A673 (cell line): ENCODE data around the gene ACMSD. TPM values are rescaled to one million over a fixed set of nuclear protein-coding genes. Genes with fewer than 3 reads are reported as not detected.

Experiments used
- Bru-seq: library from RNA; stranded (reverse); fragments of 400-500 nt; gene quantifications from one replicate; lab custom pipeline; 2021; lab: Mats Ljungman, UMichigan
- BruChase-seq, 2 experiments: library from RNA; stranded (reverse); fragments of 400-500 nt; gene quantifications; one replicate each; lab custom pipeline; 2021; lab: Mats Ljungman, UMichigan
- BruUV-seq: library from RNA; stranded (reverse); fragments of 400-500 nt; replicated peaks from 2 replicates; lab custom pipeline; 2021; lab: Mats Ljungman, UMichigan
- CTCF ChIA-PET: fragments of 300-600 bp; sonication (Branson Sonifier 250); formaldehyde crosslinking; loops from one replicate; lab custom pipeline; 2022; ENCODE audit warnings: antibody characterized with exemption; lab: Charles Lee
- POLR2A ChIA-PET: fragments of 300-600 bp; sonication (Branson Sonifier 250); formaldehyde crosslinking; loops from one replicate; lab custom pipeline; 2022; ENCODE audit warnings: antibody characterized with exemption; ENCODE audit not compliant: low non-redundant PET; lab: Charles Lee
- DNase-seq: peaks from one replicate; pipeline ENCODE4 v3.0.0-alpha.2; 2015; ENCODE audit warnings: low spot score
- H3K27ac ChIP-seq: fragments of 200-600 bp; sonication (generic); 2 replicates; pipeline ENCODE4 v1.5.1; 2016; ENCODE audit warnings: mixed run types, low read depth, mild to moderate bottlenecking, mixed read lengths, antibody characterized with exemption, low read length; ENCODE audit not compliant: poor library complexity, severe bottlenecking
- H3K27me3 ChIP-seq: fragments of 200-600 bp; sonication (generic); replicated peaks from 2 replicates; pipeline ENCODE4 v1.6.1; 2017; ENCODE audit warnings: mixed run types, low read depth, mild to moderate bottlenecking, mixed read lengths, antibody characterized with exemption, low read length; ENCODE audit not compliant: insufficient read depth, poor library complexity
- H3K36me3 ChIP-seq: fragments of 200-600 bp; sonication (generic); 2 replicates; pipeline ENCODE4 v1.6.1; 2016; ENCODE audit warnings: mixed run types, mild to moderate bottlenecking, mixed read lengths, antibody characterized with exemption, low read length; ENCODE audit not compliant: insufficient read depth, poor library complexity, severe bottlenecking
- H3K4me1 ChIP-seq: fragments of 200-600 bp; sonication (generic); 2 replicates; pipeline ENCODE4 v1.6.1; 2017; ENCODE audit warnings: mixed run types, mild to moderate bottlenecking, mixed read lengths, antibody characterized with exemption, low read length; ENCODE audit not compliant: insufficient read depth, poor library complexity, severe bottlenecking
- H3K4me3 ChIP-seq: fragments of 200-600 bp; sonication (generic); 2 replicates; pipeline ENCODE4 v1.5.1; 2016; ENCODE audit warnings: low read depth, mixed run types, mild to moderate bottlenecking, mixed read lengths, low read length; ENCODE audit not compliant: poor library complexity, severe bottlenecking
- H3K9me3 ChIP-seq: fragments of 200-600 bp; sonication (generic); 2 replicates; pipeline ENCODE4 v1.6.1; 2016; ENCODE audit warnings: mixed run types, low read depth, mild to moderate bottlenecking, mixed read lengths, antibody characterized with exemption, low read length; ENCODE audit not compliant: poor library complexity, severe bottlenecking
- EZH2 ChIP-seq: fragments of 200-600 bp; sonication (generic); IDR thresholded peaks from 2 replicates; pipeline ENCODE4 v1.6.1; 2017; ENCODE audit warnings: borderline replicate concordance, low read depth, mild to moderate bottlenecking, mixed read lengths, antibody characterized with exemption, low read length; ENCODE audit not compliant: poor library complexity, severe bottlenecking
- intact Hi-C: fragments of 100-400 bp; cut with micrococcal nuclease; formaldehyde crosslinking; loops from one replicate; pipeline ENCODE4 v1.10.0; 2022; ENCODE audit not compliant: unreplicated experiment
- long read RNA-seq: library from polyadenylated mRNA; stranded (forward); transcript quantifications from one replicate; pipeline ENCODE4 v2.0.0, GENCODE V29; 2022
- total RNA-seq: library from RNA; stranded (reverse); gene quantifications from 2 replicates; pipeline ENCODE4 v1.2.3, GENCODE V29; 2021
- TF ChIP-seq, protein P1 (sequence below): fragments of 300-800, 200-600 bp; sonication (generic); conservative IDR thresholded peaks from 2 replicates; pipeline ENCODE4 v1.5.1; 2017; ENCODE audit warnings: low read depth, mild to moderate bottlenecking, antibody characterized with exemption, low read length, moderate library complexity, mixed read lengths

The ACMSD gene
- not detected in 2 replicates for total RNA-seq
- Bru-seq, nascent RNA: not detected
- not detected for BruChase-seq, experiment 1, labeled RNA remaining after a 2-hour chase
- BruChase-seq, experiment 2, labeled RNA remaining after a 6-hour chase: not detected
- long read RNA-seq, partial matches to known transcripts: 0 of 3 reads
- long read RNA-seq, other reads (novel, unspliced or antisense): 3 of 3 reads

DNA sequence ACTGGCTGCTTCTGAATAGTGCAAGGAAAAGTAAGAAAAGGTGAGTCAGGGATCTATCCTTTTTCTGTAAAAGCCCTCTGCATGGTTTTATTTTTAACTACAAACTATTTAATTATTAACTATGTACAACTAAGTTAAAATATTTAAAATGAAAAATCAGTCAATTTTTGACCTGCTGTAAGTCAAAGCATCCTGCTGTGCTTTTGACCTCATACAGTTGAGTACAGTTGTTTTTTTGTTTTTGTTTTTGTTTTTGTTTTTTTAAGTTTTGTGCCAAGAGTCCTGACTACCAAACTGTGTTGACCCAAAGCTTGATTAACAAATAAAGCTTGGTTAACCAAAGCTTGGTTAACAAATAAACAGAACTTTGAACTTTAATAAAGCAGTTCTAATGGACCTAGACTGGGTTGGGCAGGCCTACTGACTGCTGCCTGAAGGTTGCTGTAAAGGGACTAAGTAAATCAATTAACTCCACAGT, at the start of gene ACMSD:
TSS of gene ACMSD (plus strand) at position 474 of the 478 bp plus-strand sequence. CDS start 67 bp downstream, outside the sequence.
- Histone ChIP-seq H3K4me1 (no peaks in the 10 kb centered on the region), H3K4me3 (no peak within 1 kb of the TSS), H3K27ac (no peak within 1 kb of the TSS), H3K9me3 (peaks cover 6% of the 10 kb centered on the region), H3K36me3 (no peaks in the 10 kb centered on the region), H3K27me3 (peaks cover 13% of the 10 kb centered on the region)
- DNase-seq: no peak
- ChIA-PET CTCF (no interaction called here), POLR2A (no interaction called here)
- TF ChIP-seq EZH2: no peak
- TF ChIP-seq, protein P1, sequence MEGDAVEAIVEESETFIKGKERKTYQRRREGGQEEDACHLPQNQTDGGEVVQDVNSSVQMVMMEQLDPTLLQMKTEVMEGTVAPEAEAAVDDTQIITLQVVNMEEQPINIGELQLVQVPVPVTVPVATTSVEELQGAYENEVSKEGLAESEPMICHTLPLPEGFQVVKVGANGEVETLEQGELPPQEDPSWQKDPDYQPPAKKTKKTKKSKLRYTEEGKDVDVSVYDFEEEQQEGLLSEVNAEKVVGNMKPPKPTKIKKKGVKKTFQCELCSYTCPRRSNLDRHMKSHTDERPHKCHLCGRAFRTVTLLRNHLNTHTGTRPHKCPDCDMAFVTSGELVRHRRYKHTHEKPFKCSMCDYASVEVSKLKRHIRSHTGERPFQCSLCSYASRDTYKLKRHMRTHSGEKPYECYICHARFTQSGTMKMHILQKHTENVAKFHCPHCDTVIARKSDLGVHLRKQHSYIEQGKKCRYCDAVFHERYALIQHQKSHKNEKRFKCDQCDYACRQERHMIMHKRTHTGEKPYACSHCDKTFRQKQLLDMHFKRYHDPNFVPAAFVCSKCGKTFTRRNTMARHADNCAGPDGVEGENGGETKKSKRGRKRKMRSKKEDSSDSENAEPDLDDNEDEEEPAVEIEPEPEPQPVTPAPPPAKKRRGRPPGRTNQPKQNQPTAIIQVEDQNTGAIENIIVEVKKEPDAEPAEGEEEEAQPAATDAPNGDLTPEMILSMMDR: no peak
- intact Hi-C loops: no loop called here
- no TSS peak for BruUV-seq

- H3K4me1 ChIP-seq: no peaks in the 10 kb centered on the region
- ChIA-PET POLR2A (no interaction called here), CTCF (no interaction called here)
- no peaks in the 10 kb centered on the region for H3K36me3 ChIP-seq
- no peak for TF ChIP-seq EZH2
- TF ChIP-seq, protein P1: 0 out of 2 replicates have a peak, but pooled peaks have one; percentile 14
- intact Hi-C loops: no loop called here
- no peak for DNase-seq
- H3K27me3 ChIP-seq: peaks cover 6% of the 10 kb centered on the region
- H3K27ac ChIP-seq: no peak overlapping the region
- BruUV-seq: no TSS peak
- no peaks in the 10 kb centered on the region for H3K9me3 ChIP-seq
- H3K4me3 ChIP-seq: no peak overlapping the region
Observed at GRCh38 chr2:134790487-134790886, 47.9 kb upstream of the ACMSD start.

GRCh38 chr2:134791616-134792015, 46.8 kb upstream of the ACMSD start:
- TF ChIP-seq, protein P1: no peak
- no peak for TF ChIP-seq EZH2
- DNase-seq: no peak
- ChIA-PET POLR2A (no interaction called here), CTCF (no interaction called here)
- intact Hi-C loops: no loop called here
- no peak overlapping the region for H3K27ac ChIP-seq
- no peaks in the 10 kb centered on the region for H3K9me3 ChIP-seq
- no TSS peak for BruUV-seq
- no peaks in the 10 kb centered on the region for H3K4me1 ChIP-seq
- no peak overlapping the region for H3K4me3 ChIP-seq
- peaks cover 6% of the 10 kb centered on the region for H3K27me3 ChIP-seq
- no peaks in the 10 kb centered on the region for H3K36me3 ChIP-seq
